GM10248 (cell line): ENCODE data around the gene MLXIP.
"Not testable (repeated sequence)": the region's sequence is repeated elsewhere in the genome, so short reads cannot be mapped to it uniquely, and the experiment has no call there.

Source experiments
- CTCF ChIA-PET: fragments of 300-600 bp; sonication (Branson Sonifier 250); formaldehyde crosslinking; extraction: SDS; loops from one replicate; lab custom pipeline; 2021; ENCODE audit warnings: antibody characterized with exemption; lab: Yijun Ruan, JAX
- POLR2A ChIA-PET: fragments of 350-650 bp; sonication (Branson Sonifier 250); formaldehyde crosslinking; extraction: SDS; loops from one replicate; lab custom pipeline; 2020; ENCODE audit warnings: antibody characterized with exemption; lab: Yijun Ruan, JAX
- DNase-seq: peaks from one replicate; pipeline ENCODE4 v3.0.0; 2012; ENCODE audit errors: extremely low spot score
- CTCF ChIP-seq: IDR thresholded peaks from 2 replicates; pipeline ENCODE4 v1.5.1; 2012; ENCODE audit warnings: mild to moderate bottlenecking, low read depth; ENCODE audit errors: extremely low read depth, missing control alignments, control extremely low read depth

Gene MLXIP

GRCh38 chr12:122117979-122118378 lies 39.4 kb downstream of the MLXIP start:
- TF ChIP-seq CTCF: no peak
- no peak for DNase-seq
- ChIA-PET CTCF (interaction anchor here (1.2 to 15.4 kb wide), 3 partner anchors 9 to 64 kb away, joined by 3 to 209 read pairs (median 4); no protein-coding TSS in a partner anchor), POLR2A (no interaction called here)

GRCh38 chr12:122121341-122121740 lies 42.8 kb downstream of the MLXIP start:
- POLR2A ChIA-PET, DNase-seq: not testable (repeated sequence)
- CTCF ChIA-PET: interaction anchor here (0.8 to 15.4 kb wide), 4 partner anchors 10 to 68 kb away, joined by 3 to 209 read pairs (median 22); no protein-coding TSS in a partner anchor

DNA sequence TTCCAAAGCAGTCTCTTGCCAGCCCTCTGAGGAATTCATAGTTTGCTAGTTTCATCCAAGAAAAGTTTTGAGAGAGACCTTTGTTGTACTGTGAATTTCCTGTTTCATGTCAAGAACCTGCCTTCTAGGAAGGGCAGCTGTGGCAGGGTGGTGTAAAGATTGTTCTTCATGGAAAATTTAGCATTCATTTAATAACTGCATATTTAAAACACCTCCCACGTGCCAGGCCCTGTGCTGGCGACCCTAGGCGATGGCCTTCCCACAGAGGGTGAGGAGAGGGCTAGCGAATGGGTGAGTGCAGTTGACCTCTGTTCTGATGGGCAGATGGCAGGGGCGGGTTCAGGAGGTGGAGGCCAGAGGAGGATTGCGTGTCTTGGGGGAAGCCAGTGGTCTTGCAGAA lies 43.2 kb downstream of the MLXIP start:
- CTCF ChIA-PET: interaction anchor here (0.8 to 15.4 kb wide), 15 partner anchors 9 to 266 kb away, joined by 3 to 209 read pairs (median 12); no protein-coding TSS in a partner anchor
- no peak for TF ChIP-seq CTCF
- DNase-seq: no peak
- POLR2A ChIA-PET: no interaction called here

- TF ChIP-seq CTCF: peak; percentile 70
- peak; percentile 83 for DNase-seq
- CTCF ChIA-PET: interaction anchor here (0.7 to 15.4 kb wide), 41 partner anchors 9 to 328 kb away, joined by 3 to 209 read pairs (median 6); partner anchors contain the start of genes CFAP251 and MLXIP
These were observed 44.6 kb downstream of the MLXIP start for GRCh38 chr12:122123051-122123760.

DNA sequence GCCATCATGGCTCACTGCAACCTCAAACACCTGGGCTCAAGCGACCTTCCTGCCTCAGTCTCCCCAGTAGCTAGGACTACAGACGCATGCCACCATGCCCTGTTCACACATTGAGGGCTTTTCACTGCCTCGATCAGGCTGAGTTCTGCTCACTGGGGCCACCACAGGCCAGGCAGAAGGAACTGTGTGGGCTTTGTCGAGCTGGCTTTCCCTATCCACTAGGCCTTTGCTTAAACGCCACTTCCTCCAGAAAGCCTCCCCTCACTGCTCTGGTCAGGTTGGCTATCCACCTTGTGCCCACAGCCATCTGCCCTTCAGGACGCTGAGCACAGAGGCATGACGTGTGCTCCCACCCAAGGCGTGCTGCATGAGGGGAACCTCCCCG lies 45.2 kb downstream of the MLXIP start:
- POLR2A ChIA-PET: no interaction called here
- CTCF ChIA-PET: interaction anchor here (0.7 to 15.4 kb wide), 37 partner anchors 9 to 329 kb away, joined by 3 to 209 read pairs (median 7); partner anchors contain the start of genes CFAP251 and MLXIP
- no peak for TF ChIP-seq CTCF
- DNase-seq: no peak

More at GRCh38 chr12:122123051-122123760, 44.6 kb downstream of the MLXIP start:
- POLR2A ChIA-PET: no interaction called here

DNA sequence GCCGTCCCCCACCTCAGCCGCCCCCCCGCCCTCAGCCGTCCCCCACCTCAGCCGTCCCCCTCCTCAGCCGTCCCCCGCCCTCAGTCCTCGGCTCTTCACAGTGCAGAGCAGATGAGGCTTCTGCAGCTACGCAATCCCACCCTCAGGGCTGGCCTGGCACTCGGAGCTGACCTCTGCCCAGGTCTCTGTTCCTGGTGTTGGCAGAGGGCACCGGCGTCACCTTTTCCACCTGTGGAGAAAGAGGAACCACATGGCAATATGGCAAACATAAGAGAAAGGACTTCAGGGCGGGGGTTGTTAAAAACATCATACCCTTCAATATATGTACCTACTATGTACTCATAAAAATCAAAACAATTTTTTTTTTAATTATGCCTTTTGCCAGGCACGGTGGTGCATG lies 45.8 kb downstream of the MLXIP start:
- ChIA-PET POLR2A (no interaction called here), CTCF (interaction anchor here (1.0 to 15.4 kb wide), 17 partner anchors 8 to 329 kb away, joined by 3 to 209 read pairs (median 11); partner anchors contain the start of genes CFAP251 and MLXIP)
- DNase-seq: no peak
- no peak for TF ChIP-seq CTCF
